COLO829 (cell line): ENCODE data around the gene CATSPERZ.

ENCODE experiments used
- DNase-seq: peaks from one replicate; pipeline ENCODE4 v3.0.0; 2012; ENCODE audit warnings: low spot score

CATSPERZ gene

GRCh38 chr11:64285885-64286800 lies 14.0 kb upstream of the CATSPERZ start:
- no peak for DNase-seq

GRCh38 chr11:64286801-64287159 lies 13.4 kb upstream of the CATSPERZ start:
- no peak for DNase-seq

GRCh38 chr11:64287676-64288352 lies 12.3 kb upstream of the CATSPERZ start:
- DNase-seq: no peak

GRCh38 chr11:64288353-64288750 lies 11.8 kb upstream of the CATSPERZ start:
- DNase-seq: no peak

- DNase-seq: no peak
Measured at GRCh38 chr11:64289002-64289564, 11.1 kb upstream of the CATSPERZ start.

GRCh38 chr11:64290352-64291261 lies 9.6 kb upstream of the CATSPERZ start:
- DNase-seq: no peak

- DNase-seq: no peak
Measured at GRCh38 chr11:64291262-64291751, 8.9 kb upstream of the CATSPERZ start, which contains the start of gene KCNK4. TSS of gene KCNK4 (plus strand) at chr11:64291302. CDS start at chr11:64293019, 1,717 bp downstream.

- no peak for DNase-seq
Measured at GRCh38 chr11:64291752-64292459, 8.3 kb upstream of the CATSPERZ start.

- no peak for DNase-seq
Measured at GRCh38 chr11:64292460-64293254, 7.5 kb upstream of the CATSPERZ start.

GRCh38 chr11:64294774-64295173 lies 5.4 kb upstream of the CATSPERZ start:
- DNase-seq: no peak

- no peak for DNase-seq
Measured at GRCh38 chr11:64295760-64296159, 4.4 kb upstream of the CATSPERZ start.

- no peak for DNase-seq
Measured at GRCh38 chr11:64296236-64296635, 3.9 kb upstream of the CATSPERZ start.

GRCh38 chr11:64296830-64297698 lies 3.1 kb upstream of the CATSPERZ start:
- DNase-seq: no peak

- DNase-seq: no peak
Measured at GRCh38 chr11:64297699-64298358, 2.3 kb upstream of the CATSPERZ start.

GRCh38 chr11:64298966-64299846 lies 952 bp upstream of the CATSPERZ start:
- no peak for DNase-seq

GRCh38 chr11:64303109-64304031 lies 3.2 kb downstream of the CATSPERZ start:
- no peak for DNase-seq

- no peak for DNase-seq
Measured at GRCh38 chr11:64304032-64304315, 3.8 kb downstream of the CATSPERZ start.
